Measurements from ENCODE around the gene PSMA1. TPM values are rescaled to one million over a fixed set of nuclear protein-coding genes. Genes with fewer than 3 reads are reported as not detected.

PSMA1 gene
- total and polyA plus RNA-seq, 11 donors: 95.5 to 152 (median 131) TPM

- no peaks in the 10 kb centered on the region for H3K4me1 ChIP-seq
- H3K27ac ChIP-seq: no peak overlapping the region
- H3K36me3 ChIP-seq: peaks cover 0 to 100% (median 100%) of the 10 kb centered on the region in 9 donors
- DNase-seq (no peak), ATAC-seq (no peak)
- intact Hi-C loops (cut with DNase I): no loop called here
- H3K9me3 ChIP-seq: no peaks in the 10 kb centered on the region
- no peaks in the 10 kb centered on the region for H3K27me3 ChIP-seq
- TF ChIP-seq POLR2A (IDR thresholded peaks at IDR 0.05): no peak
- TF ChIP-seq CTCF (IDR thresholded peaks at IDR 0.05): no peak
- no peak overlapping the region for H3K4me3 ChIP-seq
- 80 to 90% (median 86%) methylated on average over 3 of the region's 3 CpGs for WGBS, 4 donors
Observed at GRCh38 chr11:14480716-14481115, 39.5 kb downstream of the PSMA1 start.

GRCh38 chr11:14471127-14471526 lies 49.1 kb downstream of the PSMA1 start:
- no peaks in the 10 kb centered on the region for H3K9me3 ChIP-seq
- H3K36me3 ChIP-seq: peaks cover 0 to 99% (median 97%) of the 10 kb centered on the region in 9 donors
- no peak for DNase-seq
- H3K27me3 ChIP-seq: no peaks in the 10 kb centered on the region
- intact Hi-C loops (cut with DNase I): loop anchor here in 1 of 10 donors (5.0 kb wide), 1 partner anchor 36 kb away; no protein-coding TSS in a partner anchor
- H3K4me3 ChIP-seq: no peak overlapping the region
- TF ChIP-seq CTCF (IDR thresholded peaks at IDR 0.05): no peak
- H3K4me1 ChIP-seq: peaks cover 0 to 10% (median 0%) of the 10 kb centered on the region in 12 donors
- ATAC-seq: no peak
- H3K27ac ChIP-seq: no peak overlapping the region
- WGBS, 4 donors: 79 to 91% (median 89%) methylated on average over 1 of the region's 1 CpG

- H3K36me3 ChIP-seq: peaks cover 2 to 100% (median 99%) of the 10 kb centered on the region in 9 donors
- WGBS, 4 donors: 87 to 97% (median 95%) methylated on average over 2 of the region's 2 CpGs
Observed at GRCh38 chr11:14463623-14464022, 56.6 kb downstream of the PSMA1 start.

GRCh38 chr11:14460147-14460546 lies 60.0 kb downstream of the PSMA1 start:
- no peak overlapping the region for H3K4me3 ChIP-seq
- no peaks in the 10 kb centered on the region for H3K27me3 ChIP-seq
- ATAC-seq: no peak
- peaks cover 0 to 8% (median 0%) of the 10 kb centered on the region in 12 donors for H3K4me1 ChIP-seq
- no peak for DNase-seq
- no peaks in the 10 kb centered on the region for H3K9me3 ChIP-seq
- TF ChIP-seq CTCF (IDR thresholded peaks at IDR 0.05) (no peak), POLR2A (IDR thresholded peaks at IDR 0.05) (no peak)
- peaks cover 2 to 100% (median 91%) of the 10 kb centered on the region in 9 donors for H3K36me3 ChIP-seq
- H3K27ac ChIP-seq: no peak overlapping the region
- intact Hi-C loops (cut with DNase I): loop anchor here in 1 of 10 donors (10.0 kb wide), 1 partner anchor 55 kb away; no protein-coding TSS in a partner anchor

More at GRCh38 chr11:14463623-14464022, 56.6 kb downstream of the PSMA1 start:
- Histone ChIP-seq H3K4me3 (no peak overlapping the region), H3K27ac (no peak overlapping the region), H3K27me3 (no peaks in the 10 kb centered on the region), H3K9me3 (no peaks in the 10 kb centered on the region), H3K4me1 (peaks cover 0 to 10% (median 0%) of the 10 kb centered on the region in 12 donors)
- no peak for ATAC-seq
- intact Hi-C loops (cut with DNase I): loop anchor here in 1 of 10 donors (10.0 kb wide), 1 partner anchor 51 kb away; no protein-coding TSS in a partner anchor
- no peak for TF ChIP-seq POLR2A (IDR thresholded peaks at IDR 0.05)
- TF ChIP-seq CTCF (IDR thresholded peaks at IDR 0.05): no peak
- DNase-seq: no peak
